VCaP (cell line): ENCODE data around the gene GGTA1.

ENCODE experiments used
- H3K27ac ChIP-seq: fragments of 450-650 bp; 2 replicates; pipeline ENCODE4 v1.5.1; 2017
- TF ChIP-seq, protein P1 (sequence below): fragments of 450-650 bp; conservative IDR thresholded peaks from 2 replicates; pipeline ENCODE4 v1.5.1; 2017; ENCODE audit warnings: mild to moderate bottlenecking, moderate library complexity

GGTA1 gene

GRCh38 chr9:121499427-121500164 is at the start of gene GGTA1:
Gene GGTA1, minus strand, starts transcription at chr9:121499844. Its CDS starts 31,922 bp downstream, at chr9:121467922.
- peak within 1 kb of the TSS; percentile 40; the same call in 1 of the 2 replicates for H3K27ac ChIP-seq
- TF ChIP-seq, protein P1, sequence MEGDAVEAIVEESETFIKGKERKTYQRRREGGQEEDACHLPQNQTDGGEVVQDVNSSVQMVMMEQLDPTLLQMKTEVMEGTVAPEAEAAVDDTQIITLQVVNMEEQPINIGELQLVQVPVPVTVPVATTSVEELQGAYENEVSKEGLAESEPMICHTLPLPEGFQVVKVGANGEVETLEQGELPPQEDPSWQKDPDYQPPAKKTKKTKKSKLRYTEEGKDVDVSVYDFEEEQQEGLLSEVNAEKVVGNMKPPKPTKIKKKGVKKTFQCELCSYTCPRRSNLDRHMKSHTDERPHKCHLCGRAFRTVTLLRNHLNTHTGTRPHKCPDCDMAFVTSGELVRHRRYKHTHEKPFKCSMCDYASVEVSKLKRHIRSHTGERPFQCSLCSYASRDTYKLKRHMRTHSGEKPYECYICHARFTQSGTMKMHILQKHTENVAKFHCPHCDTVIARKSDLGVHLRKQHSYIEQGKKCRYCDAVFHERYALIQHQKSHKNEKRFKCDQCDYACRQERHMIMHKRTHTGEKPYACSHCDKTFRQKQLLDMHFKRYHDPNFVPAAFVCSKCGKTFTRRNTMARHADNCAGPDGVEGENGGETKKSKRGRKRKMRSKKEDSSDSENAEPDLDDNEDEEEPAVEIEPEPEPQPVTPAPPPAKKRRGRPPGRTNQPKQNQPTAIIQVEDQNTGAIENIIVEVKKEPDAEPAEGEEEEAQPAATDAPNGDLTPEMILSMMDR = no peak

DNA sequence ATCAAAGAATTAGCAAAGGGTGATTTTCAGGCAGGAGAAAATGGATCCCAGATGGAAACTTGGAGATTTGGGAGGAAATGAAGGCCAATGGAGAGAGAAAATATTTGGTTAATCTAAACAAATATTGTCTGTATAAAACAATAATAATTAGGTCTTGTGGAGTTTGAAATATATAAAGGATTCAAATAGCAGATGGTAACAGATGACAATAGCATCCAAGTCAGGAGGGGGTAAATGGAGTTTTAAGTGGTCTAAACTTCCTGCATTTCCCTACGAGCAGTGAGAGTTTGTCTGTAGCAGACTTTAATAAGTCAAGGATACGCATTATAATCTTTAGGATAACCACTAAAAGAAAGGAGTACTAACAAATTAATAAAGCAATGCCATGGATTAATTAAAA is 49.0 kb upstream of the GGTA1 start:
- no peak overlapping the region for H3K27ac ChIP-seq
- TF ChIP-seq, protein P1 = no peak

- TF ChIP-seq, protein P1 = peak; percentile 99
- H3K27ac ChIP-seq = peak overlapping the region; percentile 65; the same call in 1 of the 2 replicates
Measured at GRCh38 chr9:121545875-121546423, 46.3 kb upstream of the GGTA1 start.

DNA sequence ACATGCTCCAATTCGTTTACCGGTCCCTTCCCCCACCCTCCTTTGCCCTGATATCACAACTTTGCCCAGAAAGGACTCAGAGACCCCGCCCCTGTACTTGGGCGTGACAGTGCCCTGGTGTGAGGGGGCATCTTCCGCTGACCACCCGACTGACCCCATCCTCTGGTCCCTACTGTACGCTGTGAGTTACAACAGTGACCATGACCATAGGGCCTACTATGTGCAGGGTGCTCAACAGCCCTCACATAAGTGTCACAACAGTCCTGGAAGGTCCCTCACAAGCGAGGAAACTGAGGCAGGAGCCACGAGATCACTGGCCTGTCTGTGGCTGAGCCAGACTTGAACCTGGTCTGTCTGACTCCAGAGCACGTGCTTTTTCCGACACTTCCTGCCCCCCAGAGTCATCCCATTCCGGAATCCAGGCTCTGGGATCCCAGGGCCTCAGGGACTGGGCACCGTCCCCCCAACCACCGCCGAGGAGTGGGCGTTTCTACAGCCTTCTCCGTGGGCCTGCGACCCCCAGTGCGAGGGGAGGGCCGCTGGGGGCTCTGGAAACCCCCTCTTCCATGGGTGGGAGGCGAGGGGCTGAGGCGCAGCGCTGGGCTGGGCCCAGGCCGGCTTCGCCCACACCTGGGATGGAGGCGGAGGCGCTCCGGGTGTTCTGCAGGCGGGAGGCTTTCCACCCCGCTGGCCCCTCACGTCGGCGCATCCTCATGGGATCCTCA is 45.7 kb upstream of the GGTA1 start:
- peak overlapping the region; percentile 65; the same call in 1 of the 2 replicates for H3K27ac ChIP-seq
- TF ChIP-seq, protein P1 = no peak

GRCh38 chr9:121542025-121542424 is 42.4 kb upstream of the GGTA1 start:
- TF ChIP-seq, protein P1 = no peak
- H3K27ac ChIP-seq = no peak overlapping the region

- TF ChIP-seq, protein P1 = no peak
Measured at GRCh38 chr9:121541256-121541655, 41.6 kb upstream of the GGTA1 start.

DNA sequence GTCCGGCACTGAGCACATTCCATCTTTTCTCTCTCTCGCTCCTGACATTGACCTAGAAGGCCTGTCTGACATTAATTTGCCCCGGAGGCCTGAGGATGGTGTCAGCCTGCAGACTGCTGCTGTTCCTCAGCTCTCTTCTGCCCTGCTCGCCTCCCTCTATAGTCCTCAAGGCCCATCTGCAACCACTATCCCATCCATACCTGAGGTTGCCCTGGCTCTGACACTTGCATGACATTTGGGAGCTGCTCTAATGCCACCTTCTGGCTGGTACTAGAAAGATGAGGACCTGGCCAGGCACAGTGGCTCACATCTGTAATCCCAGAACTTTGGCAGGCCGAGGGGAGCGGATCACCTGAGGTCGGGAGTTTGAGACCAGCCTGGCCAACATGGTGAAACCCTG is 38.6 kb upstream of the GGTA1 start:
- H3K27ac ChIP-seq = no peak overlapping the region
- TF ChIP-seq, protein P1 = peak; percentile 59

More at GRCh38 chr9:121541256-121541655, 41.6 kb upstream of the GGTA1 start:
- H3K27ac ChIP-seq = no peak overlapping the region
